Measurements from ENCODE around the gene SEPTIN5.

The SEPTIN5 gene

GRCh38 chr22:19706661-19707151 is 7.6 kb upstream of the SEPTIN5 start:
- no peak for DNase-seq

- DNase-seq: no peak
These were observed 6.7 kb upstream of the SEPTIN5 start for GRCh38 chr22:19707347-19708290.

- DNase-seq: no peak
These were observed 5.8 kb upstream of the SEPTIN5 start for GRCh38 chr22:19708321-19709011.

GRCh38 chr22:19709063-19709769 is 5.1 kb upstream of the SEPTIN5 start:
- DNase-seq: no peak

GRCh38 chr22:19710020-19710768 is 4.1 kb upstream of the SEPTIN5 start:
- DNase-seq: no peak

- DNase-seq: no peak
These were observed 3.6 kb upstream of the SEPTIN5 start for GRCh38 chr22:19710769-19711106.

GRCh38 chr22:19713245-19713644 is 1.1 kb upstream of the SEPTIN5 start:
- no peak for DNase-seq

- no peak for DNase-seq
These were observed 522 bp upstream of the SEPTIN5 start for GRCh38 chr22:19713650-19714311.

GRCh38 chr22:19715188-19715930 is 1.1 kb downstream of the SEPTIN5 start:
- no peak for DNase-seq

- DNase-seq: no peak
These were observed 1.9 kb downstream of the SEPTIN5 start for GRCh38 chr22:19716041-19716828.

- no peak for DNase-seq
These were observed 2.5 kb downstream of the SEPTIN5 start for GRCh38 chr22:19716829-19717105.

GRCh38 chr22:19717181-19717580 is 2.9 kb downstream of the SEPTIN5 start:
- no peak for DNase-seq

- DNase-seq: no peak
These were observed 3.6 kb downstream of the SEPTIN5 start for GRCh38 chr22:19717691-19718455.

GRCh38 chr22:19718456-19719049 is 4.2 kb downstream of the SEPTIN5 start:
- DNase-seq: no peak

- no peak for DNase-seq
These were observed 4.8 kb downstream of the SEPTIN5 start for GRCh38 chr22:19719050-19719482.

GRCh38 chr22:19719488-19720021 is 5.3 kb downstream of the SEPTIN5 start:
- no peak for DNase-seq

GRCh38 chr22:19720150-19720827 is 6.0 kb downstream of the SEPTIN5 start:
- no peak for DNase-seq

GRCh38 chr22:19720999-19721329 is 6.7 kb downstream of the SEPTIN5 start:
- no peak for DNase-seq

Data from DMS153 (cell line).